Psoas muscle (tissue), 8 donors: ENCODE measurements around the gene STK38. TPM values are rescaled to one million over a fixed set of nuclear protein-coding genes. Genes with fewer than 3 reads are reported as not detected.

Experiments
- ATAC-seq, 4 donors: fragments of 200-7000 bp; cut with Tn5 transposase; one replicate each; pipeline ENCODE4 v1.9.1; 2020; ENCODE audit warnings: moderate library complexity in 3 of 4, mild to moderate bottlenecking in 2 of 4
- DNase-seq, 2 donors: peaks; one replicate each; pipeline ENCODE4 v3.0.0-alpha.2; 2020
- H3K27ac ChIP-seq: fragments of 200-600 bp; one replicate; pipeline ENCODE4 v1.8.0; 2022
- H3K27me3 ChIP-seq, 3 donors: fragments of 200-600 bp in 1 of 3; one replicate each; pipeline versions ENCODE4 v1.6.1 to v1.8.0; 2013 to 2022; ENCODE audit warnings: low read length in 2 of 3, mild to moderate bottlenecking in 2 of 3, moderate library complexity in 1 of 3; ENCODE audit not compliant: insufficient read depth in 3 of 3
- H3K36me3 ChIP-seq, 2 donors: fragments of 200-600 bp in 1 of 2; one replicate each; pipeline versions ENCODE4 v1.6.1 to v1.8.0; 2013 to 2022; ENCODE audit warnings: low read depth in 1 of 2, mild to moderate bottlenecking in 1 of 2, moderate library complexity in 1 of 2; ENCODE audit not compliant: insufficient read depth in 1 of 2
- H3K4me1 ChIP-seq: fragments of 200-600 bp; one replicate; pipeline ENCODE4 v1.8.0; 2022
- H3K4me3 ChIP-seq: fragments of 200-600 bp; one replicate; pipeline ENCODE4 v1.8.0; 2022; ENCODE audit warnings: mild to moderate bottlenecking
- H3K9me3 ChIP-seq: fragments of 200-600 bp; one replicate; pipeline ENCODE4 v1.8.0; 2022
- WGBS, 3 donors: extraction: QIAGEN DNeasy Blood & Tissue Kit; methylation state at CpG; one replicate each; pipeline versions ENCODE4 v1.1.6 to v1.1.7; 2013; 5-methylcytosine and 5-hydroxymethylcytosine counted together
- intact Hi-C, 2 donors: fragments of 100-400 bp; cut with DNase I; formaldehyde crosslinking; loops; one replicate each; pipeline versions ENCODE4 v1.11.0 to v1.14.2; 2022
- polyA plus RNA-seq, 3 donors: library from polyadenylated mRNA; stranded (reverse); fragments of 200-250 nt; gene quantifications; one replicate each; pipeline ENCODE4 v1.2.3, GENCODE V29; 2013
- total RNA-seq, 4 donors: library from RNA; stranded (reverse); fragmentation: NEBNext Ultra II Directional in 2 of 4; extraction: Animal tissue kit (Norgen Biotek cat#: 25700) in 2 of 4; gene quantifications; one replicate each; pipeline versions ENCODE4 v1.2.1 to v1.2.4, GENCODE V29; 2021 to 2023
- TF ChIP-seq, protein P1 (sequence below): fragments of 200-600 bp; IDR thresholded peaks from one replicate; pipeline ENCODE4 v1.8.0; 2022; ENCODE audit warnings: antibody characterized with exemption
- donor health status: healthy with polysubstance abuse.
- donor health status: DM: no; HTN: no; CAD: no; lungs with moderate emphysema.
- donor health status: Bipolar disorder and iron deficiency.
- donor health status: healthy.
- donor health status: DM: yes; HTN: yes; CAD: no.
- donor health status: DM: no; HTN: no; CAD: no.
- donor health status: DM: no; HTN: no; CAD: no.
- donor health status: DM: yes; HTN: yes; CAD: no.

Gene STK38
- total and polyA plus RNA-seq, 7 donors = 7.7 to 18.9 (median 11.7) TPM

DNA sequence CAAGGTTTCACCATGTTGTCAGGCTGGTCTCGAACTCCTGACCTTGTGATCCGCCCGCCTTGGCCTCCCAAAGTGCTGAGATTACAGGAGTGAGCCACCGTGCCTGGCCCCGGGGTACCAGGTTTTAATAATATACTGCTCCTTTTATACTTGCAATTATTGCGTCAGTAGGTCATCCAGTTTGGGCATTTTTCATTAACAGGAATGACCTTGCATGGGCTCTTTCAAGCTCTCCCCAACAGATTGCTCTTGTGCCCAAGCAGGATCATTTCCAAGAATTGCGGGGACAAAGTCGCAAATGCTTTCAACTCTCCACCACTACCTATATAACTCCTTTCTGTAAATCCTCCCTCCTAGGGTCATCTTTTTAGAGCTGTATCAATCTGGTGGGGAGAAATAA is 23.8 kb downstream of the STK38 start:
- Histone ChIP-seq H3K4me3 (no peak overlapping the region), H3K9me3 (no peaks in the 10 kb centered on the region), H3K27me3 (no peaks in the 10 kb centered on the region), H3K36me3 (peaks cover 5 to 57% of the 10 kb centered on the region in 2 donors), H3K4me1 (no peaks in the 10 kb centered on the region), H3K27ac (no peak overlapping the region)
- no peak for DNase-seq
- WGBS, 3 donors = 97 to 99% (median 98%) methylated on average over 8 of the region's 8 CpGs
- intact Hi-C loops = no loop called here
- no peak for ATAC-seq
- TF ChIP-seq, protein P1, sequence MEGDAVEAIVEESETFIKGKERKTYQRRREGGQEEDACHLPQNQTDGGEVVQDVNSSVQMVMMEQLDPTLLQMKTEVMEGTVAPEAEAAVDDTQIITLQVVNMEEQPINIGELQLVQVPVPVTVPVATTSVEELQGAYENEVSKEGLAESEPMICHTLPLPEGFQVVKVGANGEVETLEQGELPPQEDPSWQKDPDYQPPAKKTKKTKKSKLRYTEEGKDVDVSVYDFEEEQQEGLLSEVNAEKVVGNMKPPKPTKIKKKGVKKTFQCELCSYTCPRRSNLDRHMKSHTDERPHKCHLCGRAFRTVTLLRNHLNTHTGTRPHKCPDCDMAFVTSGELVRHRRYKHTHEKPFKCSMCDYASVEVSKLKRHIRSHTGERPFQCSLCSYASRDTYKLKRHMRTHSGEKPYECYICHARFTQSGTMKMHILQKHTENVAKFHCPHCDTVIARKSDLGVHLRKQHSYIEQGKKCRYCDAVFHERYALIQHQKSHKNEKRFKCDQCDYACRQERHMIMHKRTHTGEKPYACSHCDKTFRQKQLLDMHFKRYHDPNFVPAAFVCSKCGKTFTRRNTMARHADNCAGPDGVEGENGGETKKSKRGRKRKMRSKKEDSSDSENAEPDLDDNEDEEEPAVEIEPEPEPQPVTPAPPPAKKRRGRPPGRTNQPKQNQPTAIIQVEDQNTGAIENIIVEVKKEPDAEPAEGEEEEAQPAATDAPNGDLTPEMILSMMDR = no peak

DNA sequence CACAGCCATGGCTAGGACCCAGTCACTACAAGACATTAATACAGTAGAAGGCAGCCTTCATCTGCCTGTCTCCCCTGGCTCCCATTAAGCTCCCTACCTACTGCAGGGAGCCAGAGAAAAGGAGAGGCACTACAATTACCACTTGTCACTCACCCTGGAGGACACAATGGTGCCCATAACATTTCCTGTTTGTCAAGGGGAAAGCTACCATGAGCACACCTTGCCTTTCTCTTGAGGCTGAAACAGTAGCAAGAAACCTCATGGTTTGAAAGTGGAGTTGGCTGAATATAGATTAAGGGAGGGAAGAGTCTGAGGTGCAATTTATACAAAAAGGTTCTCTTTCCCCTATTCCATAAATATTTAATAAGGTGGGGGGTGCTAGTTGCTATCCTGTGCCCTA is 27.9 kb downstream of the STK38 start:
- H3K27me3 ChIP-seq = no peaks in the 10 kb centered on the region
- ATAC-seq = no peak
- no peak overlapping the region for H3K27ac ChIP-seq
- intact Hi-C loops = no loop called here
- no peak for DNase-seq
- TF ChIP-seq, protein P1 = no peak
- peaks cover 4 to 77% of the 10 kb centered on the region in 2 donors for H3K36me3 ChIP-seq
- no peaks in the 10 kb centered on the region for H3K4me1 ChIP-seq
- no peaks in the 10 kb centered on the region for H3K9me3 ChIP-seq
- no peak overlapping the region for H3K4me3 ChIP-seq

DNA sequence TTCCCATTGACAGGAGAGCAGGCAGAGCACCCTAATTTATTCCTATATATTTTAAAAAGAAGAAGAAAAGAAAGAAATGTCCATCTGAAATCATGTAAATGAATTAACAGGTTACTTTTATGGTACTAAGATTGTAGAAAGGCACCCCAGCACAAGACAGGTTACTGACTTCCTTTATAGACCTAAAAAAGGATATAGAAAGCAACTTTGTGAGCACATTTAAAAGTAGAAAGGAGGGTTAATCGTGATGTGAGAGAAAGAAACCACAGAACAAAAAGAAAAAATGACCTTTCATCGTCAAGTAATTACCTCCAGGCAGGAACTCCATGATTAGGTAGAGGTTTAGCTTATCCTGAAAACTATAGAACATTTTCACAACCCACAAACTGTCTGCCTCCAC is 29.9 kb downstream of the STK38 start:
- TF ChIP-seq, protein P1 = no peak
- ATAC-seq = no peak
- Histone ChIP-seq H3K4me1 (no peaks in the 10 kb centered on the region), H3K9me3 (no peaks in the 10 kb centered on the region), H3K36me3 (peaks cover 0 to 83% of the 10 kb centered on the region in 2 donors), H3K27me3 (no peaks in the 10 kb centered on the region), H3K4me3 (no peak overlapping the region), H3K27ac (no peak overlapping the region)
- 83 to 95% (median 90%) methylated on average over 2 of the region's 2 CpGs for WGBS, 3 donors
- intact Hi-C loops = no loop called here
- no peak for DNase-seq

DNA sequence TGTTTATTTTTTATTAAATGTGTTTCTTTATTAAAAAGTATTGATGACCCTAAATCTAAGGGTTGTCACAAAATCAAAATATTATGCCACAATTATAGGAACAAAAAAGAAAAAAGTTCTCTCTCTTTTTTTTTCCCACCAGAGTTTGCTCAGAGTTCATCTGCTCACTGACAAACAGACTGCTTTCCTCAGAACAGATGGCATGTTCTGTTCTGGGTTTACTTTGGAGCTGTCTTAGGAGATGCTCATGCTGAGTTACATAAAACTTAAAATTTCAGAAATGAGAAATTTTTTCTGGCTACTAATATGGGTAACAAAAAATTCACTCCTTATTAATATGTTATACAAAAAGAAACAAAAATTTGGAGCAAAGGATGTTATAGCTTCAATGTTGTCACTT is 30.3 kb downstream of the STK38 start:
- no peak for DNase-seq
- TF ChIP-seq, protein P1 = no peak
- intact Hi-C loops = no loop called here
- Histone ChIP-seq H3K27ac (no peak overlapping the region), H3K4me3 (no peak overlapping the region), H3K36me3 (peaks cover 0 to 83% of the 10 kb centered on the region in 2 donors), H3K27me3 (no peaks in the 10 kb centered on the region), H3K9me3 (no peaks in the 10 kb centered on the region), H3K4me1 (no peaks in the 10 kb centered on the region)
- ATAC-seq = no peak

DNA sequence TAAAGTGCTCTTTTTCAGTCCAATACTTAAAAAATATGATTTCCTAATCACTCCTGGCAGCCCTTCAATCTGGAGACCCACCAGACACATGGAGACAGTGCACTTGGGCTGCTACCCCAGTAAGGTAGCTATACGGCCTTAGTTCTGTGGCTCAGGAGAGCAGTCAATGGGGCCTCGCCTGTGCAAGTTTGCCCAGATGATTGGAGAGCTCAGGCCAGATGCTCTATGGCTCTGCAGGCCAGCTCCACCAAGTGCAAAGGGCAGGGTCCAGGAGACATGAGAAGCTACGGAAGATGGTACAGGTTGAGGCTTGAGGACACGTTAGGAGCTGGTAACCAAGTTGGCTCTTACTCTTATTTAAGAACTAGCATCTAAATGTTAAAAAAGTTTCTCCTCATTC is 30.7 kb downstream of the STK38 start:
- H3K36me3 ChIP-seq = peaks cover 0 to 83% of the 10 kb centered on the region in 2 donors
- H3K27ac ChIP-seq = no peak overlapping the region
- no peak overlapping the region for H3K4me3 ChIP-seq
- H3K4me1 ChIP-seq = no peaks in the 10 kb centered on the region
- no peaks in the 10 kb centered on the region for H3K27me3 ChIP-seq
- 87 to 98% (median 91%) methylated on average over 4 of the region's 4 CpGs for WGBS, 3 donors
- ATAC-seq (no peak), DNase-seq (no peak)
- intact Hi-C loops = no loop called here
- TF ChIP-seq, protein P1 = no peak
- H3K9me3 ChIP-seq = no peaks in the 10 kb centered on the region
